GM19468 (cell line): ENCODE results near the gene TCHHL1.
A peak's percentile ranks its signal among the peaks of the same experiment; 100 is the strongest.

Experiments used
- ATAC-seq: cut with Tn5 transposase; IDR thresholded peaks from one replicate; pipeline ENCODE4 v1.9.1; 2021; ENCODE audit warnings: mild to moderate bottlenecking, moderate library complexity, moderate number of reproducible peaks; ENCODE audit not compliant: unreplicated experiment; ENCODE audit errors: extremely low read depth

TCHHL1 gene

DNA sequence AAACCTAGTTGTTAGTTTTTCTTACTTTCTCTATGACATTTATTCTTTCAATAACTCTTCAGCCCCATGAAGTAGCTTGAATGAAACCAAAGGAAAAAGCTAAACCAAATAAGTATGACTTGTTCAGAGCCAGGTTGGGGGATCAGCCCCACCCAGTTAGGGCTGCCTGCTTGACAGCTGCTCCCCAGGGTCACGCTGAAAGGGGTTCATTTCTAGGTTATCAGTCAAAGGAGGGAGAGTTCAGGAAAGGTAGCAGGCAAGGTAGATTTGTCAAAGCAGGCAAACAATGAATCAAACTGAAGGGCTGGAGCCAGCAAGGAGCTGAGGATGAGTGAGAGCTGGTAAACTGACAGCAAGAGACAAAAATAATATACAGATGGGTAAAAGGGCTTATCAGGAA is 49.0 kb downstream of the TCHHL1 start:
- no peak for ATAC-seq

DNA sequence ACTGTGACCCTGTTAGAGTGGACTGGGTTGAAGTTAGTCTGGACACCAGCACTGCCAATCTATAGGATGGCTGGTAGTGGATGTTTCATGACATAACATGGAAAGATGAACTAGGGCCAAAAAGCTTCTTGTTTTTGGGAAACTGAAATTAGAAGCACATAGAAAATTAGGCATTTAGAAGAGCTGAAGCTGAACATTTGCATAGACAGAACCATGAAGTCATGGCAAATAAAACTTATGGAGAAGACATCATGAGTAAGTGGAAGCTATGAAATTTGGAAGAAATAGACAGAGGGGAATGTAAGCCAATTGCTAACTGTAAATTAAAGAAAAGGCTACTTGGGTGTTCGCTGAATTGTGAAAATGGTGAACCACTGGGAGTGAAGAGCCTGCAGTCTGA is 49.4 kb downstream of the TCHHL1 start:
- no peak for ATAC-seq

DNA sequence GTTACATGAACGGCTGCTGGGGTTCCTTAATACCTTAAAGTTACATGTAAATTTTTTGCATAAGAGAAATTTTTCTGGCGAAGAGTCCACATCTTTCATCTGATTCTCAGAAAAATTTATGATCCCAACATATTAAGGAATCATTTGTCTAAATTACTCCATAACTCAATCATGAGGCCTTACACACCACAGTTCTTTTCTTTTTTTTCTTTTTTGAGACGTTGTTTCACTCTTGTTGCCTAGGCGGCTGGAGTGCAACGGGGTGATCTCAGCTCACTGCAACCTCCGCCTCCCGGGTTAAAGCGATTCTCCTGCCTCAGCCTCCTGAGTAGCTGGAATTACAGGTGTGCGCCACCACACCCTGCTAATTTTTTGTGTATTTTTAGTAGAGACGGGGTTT is 50.0 kb downstream of the TCHHL1 start:
- no peak for ATAC-seq

DNA sequence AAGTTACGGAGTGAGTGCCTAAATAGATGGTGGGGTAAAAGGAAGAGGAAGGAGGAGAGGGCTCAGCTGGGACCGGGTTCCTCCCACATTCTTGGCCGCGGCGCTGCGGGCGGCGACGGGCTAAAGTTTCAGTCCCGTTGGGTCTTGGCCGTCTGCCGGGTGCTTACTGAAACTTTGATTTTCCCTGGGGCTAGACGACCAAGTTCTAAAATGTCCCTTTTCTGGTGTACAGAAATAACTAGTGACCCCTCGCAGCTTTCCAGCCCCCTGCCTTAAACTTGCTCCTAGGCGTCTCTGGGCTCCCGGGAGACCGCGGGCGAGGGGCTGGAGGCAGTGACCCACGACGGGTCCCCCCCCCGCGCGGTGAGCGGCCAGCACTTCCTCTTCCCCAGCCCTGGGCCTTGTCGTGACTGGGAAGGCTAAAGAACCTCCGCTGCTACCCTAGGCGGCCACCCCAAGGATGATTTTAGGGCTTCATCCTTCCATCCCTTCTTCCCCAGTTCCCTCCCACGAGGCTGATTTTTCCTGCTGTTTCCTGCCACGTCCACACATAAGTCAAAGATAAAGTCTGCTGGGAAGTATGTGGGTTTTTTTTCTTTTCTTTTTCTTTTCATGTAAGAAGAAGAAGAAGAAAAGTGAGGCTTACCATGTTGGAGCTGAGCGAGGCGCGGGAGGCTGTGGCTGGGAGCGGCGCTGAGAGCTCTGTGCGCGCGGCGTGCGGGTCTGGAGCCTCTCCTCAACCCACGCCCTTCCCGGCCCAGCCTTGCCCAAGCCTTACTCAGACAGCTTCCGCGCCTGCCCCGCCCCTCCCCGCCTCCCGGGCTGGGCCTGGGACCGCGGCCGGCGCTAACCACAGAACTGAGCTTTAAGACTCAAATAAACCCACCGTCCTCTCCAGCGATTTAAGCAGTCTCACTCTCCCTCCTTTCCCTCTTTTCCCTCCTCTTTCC is 52.3 kb downstream of the TCHHL1 start, which contains the start of gene S100A11:
S100A11 (minus strand) TSS at position 738 of the 950 bp plus-strand sequence; CDS start at position 649, 89 bp downstream.
- no peak for ATAC-seq

DNA sequence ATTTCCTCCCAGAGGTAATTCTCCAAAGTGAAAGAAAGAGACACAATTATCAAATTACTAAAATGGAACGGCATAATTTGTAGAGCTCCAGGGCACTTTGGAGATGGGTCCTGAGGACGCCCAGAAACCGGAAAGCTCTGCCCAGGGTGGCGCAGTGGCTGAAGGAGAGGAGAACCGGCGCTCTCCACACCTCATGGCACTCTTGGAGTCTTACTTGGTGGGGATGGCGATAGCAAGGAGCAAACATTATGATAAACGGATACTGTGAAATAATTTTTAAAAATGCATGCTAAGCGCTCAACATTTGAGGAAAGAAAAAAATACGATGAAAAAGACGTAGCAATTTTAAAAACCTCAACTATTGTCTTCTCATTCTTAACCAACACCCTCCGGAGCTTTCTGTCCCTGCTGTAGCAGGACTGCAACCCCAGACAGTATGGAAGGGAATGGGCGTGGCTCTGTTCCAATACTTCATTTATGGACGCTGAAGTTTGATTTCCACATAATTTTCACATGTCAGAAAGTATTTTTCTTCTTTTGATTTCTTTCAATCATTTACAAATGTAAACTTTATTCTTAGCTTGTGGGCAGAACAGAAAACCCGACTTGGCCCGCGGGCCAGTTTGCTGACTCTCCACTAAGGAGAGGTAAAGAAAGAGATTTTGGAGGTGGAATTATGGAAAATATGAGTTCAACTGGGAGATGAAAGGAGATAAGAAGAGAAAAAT is 53.2 kb downstream of the TCHHL1 start:
- ATAC-seq: no peak

DNA sequence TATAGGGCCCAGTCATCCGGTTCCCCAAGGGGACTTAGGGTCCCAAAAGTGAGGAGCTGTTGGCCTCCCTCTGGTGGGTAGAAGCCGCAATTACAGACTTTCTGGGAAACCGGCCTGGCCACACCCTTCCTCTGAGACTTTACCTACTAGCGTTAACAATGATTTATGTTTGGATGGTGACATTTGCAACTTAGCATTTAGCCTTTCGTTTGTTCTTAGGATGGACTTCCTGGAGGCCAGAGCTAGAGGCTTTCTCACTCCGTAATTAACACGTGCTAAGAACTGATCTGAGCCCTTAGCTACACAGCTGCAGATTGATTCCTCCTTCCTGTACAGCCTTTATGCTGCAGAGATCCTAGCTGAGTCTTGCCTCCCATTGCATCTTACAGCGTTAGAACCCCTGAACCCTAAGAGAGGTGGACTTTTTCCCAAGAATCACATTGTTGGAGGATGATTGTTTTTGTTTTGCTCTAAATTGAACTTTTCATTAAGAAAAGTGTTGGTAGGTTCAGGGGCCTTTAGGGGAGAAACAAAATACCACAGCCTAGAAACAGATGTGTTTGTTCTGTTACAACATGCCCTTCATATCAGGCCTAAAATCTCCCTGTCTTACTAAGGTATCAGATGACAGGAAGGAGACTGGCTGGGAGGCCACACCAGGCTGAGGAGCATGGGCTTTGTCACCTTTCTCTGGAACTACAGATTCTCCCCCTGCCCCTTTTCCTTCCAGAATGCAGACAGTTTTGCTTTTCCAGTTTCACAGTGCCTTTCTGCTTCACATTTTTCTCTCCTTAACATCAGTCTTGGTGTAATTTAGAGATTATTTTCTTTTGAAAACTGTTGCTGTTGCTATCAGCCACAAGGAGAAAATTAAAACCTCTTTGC is 54.0 kb downstream of the TCHHL1 start:
- ATAC-seq: peak; percentile 25

DNA sequence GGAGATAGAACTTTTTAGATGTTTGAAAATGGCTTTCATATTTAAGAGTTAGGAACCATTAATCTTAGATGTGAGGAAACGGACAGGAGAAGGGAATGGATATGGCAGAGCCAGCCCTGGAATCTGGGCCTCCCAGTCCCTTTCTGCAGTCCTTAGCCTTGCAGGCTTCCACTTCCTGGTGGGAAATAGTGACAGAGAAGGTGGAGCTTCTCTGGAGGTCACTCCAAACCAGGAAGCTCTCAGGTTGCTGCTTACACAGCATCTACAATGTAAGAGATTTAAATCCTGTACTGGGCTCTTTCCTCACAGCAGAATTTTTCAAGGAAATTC is 54.6 kb downstream of the TCHHL1 start:
- no peak for ATAC-seq
